HG03342 (cell line): ENCODE data around the gene PLBD2.

Experiments used
- ATAC-seq: cut with Tn5 transposase; IDR thresholded peaks from one replicate; pipeline ENCODE4 v1.9.1; 2021; ENCODE audit warnings: mild to moderate bottlenecking, moderate library complexity; ENCODE audit not compliant: unreplicated experiment

PLBD2 gene

GRCh38 chr12:113414519-113415038 is 56.2 kb downstream of the PLBD2 start:
- no peak for ATAC-seq

- no peak for ATAC-seq
These were observed 57.8 kb downstream of the PLBD2 start for GRCh38 chr12:113416091-113416754.

- ATAC-seq, result no peak
These were observed 60.0 kb downstream of the PLBD2 start for GRCh38 chr12:113418213-113418879.

- ATAC-seq, result no peak
These were observed 62.7 kb downstream of the PLBD2 start for GRCh38 chr12:113420996-113421595.

- peak; percentile 85 for ATAC-seq
These were observed 63.9 kb downstream of the PLBD2 start, which contains the start of gene SDSL for GRCh38 chr12:113422030-113422885. SDSL (plus strand) TSS chr12:113422380; CDS start chr12:113427983, 5,603 bp downstream.

- ATAC-seq, result no peak
These were observed 64.7 kb downstream of the PLBD2 start for GRCh38 chr12:113422886-113423669.

- ATAC-seq, result no peak
These were observed 66.1 kb downstream of the PLBD2 start for GRCh38 chr12:113424456-113424855.

- no peak for ATAC-seq
These were observed 66.8 kb downstream of the PLBD2 start for GRCh38 chr12:113424915-113425823.

- ATAC-seq, result no peak
These were observed 67.6 kb downstream of the PLBD2 start for GRCh38 chr12:113425960-113426453.

- no peak for ATAC-seq
These were observed 69.5 kb downstream of the PLBD2 start for GRCh38 chr12:113427882-113428281.

GRCh38 chr12:113428482-113428881 is 70.1 kb downstream of the PLBD2 start:
- no peak for ATAC-seq

- no peak for ATAC-seq
These were observed 74.6 kb downstream of the PLBD2 start for GRCh38 chr12:113432986-113433385.

- no peak for ATAC-seq
These were observed 77.0 kb downstream of the PLBD2 start for GRCh38 chr12:113435367-113435766.

GRCh38 chr12:113436586-113436985 is 78.2 kb downstream of the PLBD2 start:
- ATAC-seq, result no peak

- ATAC-seq, result no peak
These were observed 78.8 kb downstream of the PLBD2 start for GRCh38 chr12:113436993-113437728.

- ATAC-seq, result no peak
These were observed 79.3 kb downstream of the PLBD2 start for GRCh38 chr12:113437729-113438100.

GRCh38 chr12:113438523-113439300 is 80.3 kb downstream of the PLBD2 start:
- ATAC-seq, result no peak

- no peak for ATAC-seq
These were observed 80.9 kb downstream of the PLBD2 start for GRCh38 chr12:113439301-113439597.
